ENCODE results near the gene LGMN. TPM values are rescaled to one million over a fixed set of nuclear protein-coding genes. Genes with fewer than 3 reads are reported as not detected.
"Not testable (repeated sequence)": the region's sequence is repeated elsewhere in the genome, so short reads cannot be mapped to it uniquely, and the experiment has no call there.

The LGMN gene
- total and polyA plus RNA-seq, 8 donors = 18.5 to 60.1 (median 33.0) TPM

DNA sequence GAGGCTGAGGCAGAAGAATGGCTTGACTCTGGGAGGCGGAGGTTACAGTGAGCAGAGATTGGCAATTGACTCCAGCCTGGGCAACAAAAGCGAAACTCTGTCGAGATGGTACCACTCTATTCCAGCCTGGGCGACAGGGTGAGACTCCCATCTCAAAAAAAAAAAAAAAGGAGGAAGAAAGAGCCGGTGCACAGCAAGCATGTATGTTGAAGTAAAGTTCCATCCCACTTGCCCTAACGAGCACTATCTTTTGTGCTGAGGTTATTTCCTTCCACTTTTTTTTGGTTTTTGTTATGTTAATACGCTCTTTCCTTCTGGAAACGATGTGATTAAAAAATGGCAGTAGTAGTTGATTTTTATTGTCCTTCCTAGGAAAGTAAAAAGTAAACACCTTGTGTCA is 26.1 kb upstream of the LGMN start:
- intact Hi-C loops (cut with DNase I) = no loop called here
- FAIRE-seq (no peak), ATAC-seq (no peak), DNase-seq (no peak)
- Histone ChIP-seq H3K27me3 (no peaks in the 10 kb centered on the region), H3K27ac (peak overlapping the region in 3 of 4 donors; percentile 4 to 69 (median 48)), H3K9me3 (no peaks in the 10 kb centered on the region), H3K36me3 (no peaks in the 10 kb centered on the region), H3K4me3 (no peak overlapping the region), H3K4me1 (peaks cover 0 to 5% (median 0%) of the 10 kb centered on the region in 3 donors)
- no peak for TF ChIP-seq CTCF (IDR thresholded peaks at IDR 0.05)
- WGBS, 2 donors = 92 to 93% methylated on average over 8 of the region's 8 CpGs

DNA sequence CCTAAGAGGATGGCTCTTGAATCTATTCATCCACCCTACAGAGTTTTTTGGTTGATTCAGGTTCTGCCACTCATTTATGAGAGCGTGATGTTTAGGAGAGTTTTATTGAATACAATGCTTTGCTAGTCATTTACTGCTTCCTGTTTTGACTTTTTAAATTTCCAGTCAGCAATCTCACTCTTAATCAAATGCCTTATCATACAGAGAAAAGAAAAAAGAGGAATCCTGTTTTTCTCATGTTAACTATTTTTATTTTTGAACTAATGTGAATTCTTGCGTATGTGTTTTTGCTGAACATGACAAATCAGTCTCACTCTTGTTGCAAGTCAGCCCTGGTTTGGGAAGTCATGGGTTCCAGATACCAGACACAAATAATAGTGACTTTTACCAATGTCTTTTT is 22.1 kb upstream of the LGMN start:
- Histone ChIP-seq H3K27ac (peak overlapping the region in 1 of 4 donors; percentile 30), H3K27me3 (no peaks in the 10 kb centered on the region), H3K9me3 (no peaks in the 10 kb centered on the region), H3K36me3 (no peaks in the 10 kb centered on the region), H3K4me3 (no peak overlapping the region), H3K4me1 (peaks cover 0 to under 1% (median 0%) of the 10 kb centered on the region in 3 donors)
- ATAC-seq (no peak), DNase-seq (no peak), FAIRE-seq (no peak)
- intact Hi-C loops (cut with DNase I) = no loop called here
- no peak for TF ChIP-seq CTCF (IDR thresholded peaks at IDR 0.05)
- 88 to 97% methylated on average over 2 of the region's 2 CpGs for WGBS, 2 donors

- FAIRE-seq (no peak), DNase-seq (no peak), ATAC-seq (no peak)
- Histone ChIP-seq H3K36me3 (no peaks in the 10 kb centered on the region), H3K27ac (peak overlapping the region in 1 of 4 donors; percentile 19), H3K4me3 (no peak overlapping the region), H3K4me1 (no peaks in the 10 kb centered on the region), H3K27me3 (no peaks in the 10 kb centered on the region), H3K9me3 (no peaks in the 10 kb centered on the region)
- intact Hi-C loops (cut with DNase I) = no loop called here
- TF ChIP-seq CTCF (IDR thresholded peaks at IDR 0.05) = no peak
- 93 to 94% methylated on average over 5 of the region's 5 CpGs for WGBS, 2 donors
These were observed 20.4 kb upstream of the LGMN start for GRCh38 chr14:92768795-92769194.

DNA sequence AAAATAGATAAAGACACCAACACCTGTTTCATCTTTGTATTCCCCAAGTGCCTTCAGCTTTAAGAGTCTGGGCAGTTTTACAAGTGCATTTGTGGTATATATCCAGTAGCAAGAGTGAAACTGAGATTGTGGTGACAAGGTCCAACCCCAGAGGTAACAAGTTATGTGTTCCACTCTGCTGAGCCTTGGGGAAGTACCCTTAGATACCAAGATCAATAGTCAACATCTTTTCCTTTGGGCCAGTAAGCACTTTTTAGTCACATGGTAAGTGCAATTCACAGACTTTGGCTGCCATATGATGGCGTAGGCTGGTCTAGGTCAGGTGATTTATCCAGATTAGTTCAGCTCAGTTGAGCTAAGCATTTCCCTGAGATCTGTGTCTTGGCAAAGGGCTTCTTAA is 19.8 kb upstream of the LGMN start:
- H3K4me1 ChIP-seq; H3K9me3 ChIP-seq; intact Hi-C loops (cut with DNase I); DNase-seq; H3K36me3 ChIP-seq; H3K27me3 ChIP-seq; H3K4me3 ChIP-seq: not testable (repeated sequence)
- WGBS, 2 donors = 56 to 86% methylated on average over 1 of the region's 1 CpG
- peak; percentile 66 for FAIRE-seq
- ATAC-seq = peak; percentile 46 to 80 (median 69)
- H3K27ac ChIP-seq = peak overlapping the region in 1 of 4 donors; percentile 25

DNA sequence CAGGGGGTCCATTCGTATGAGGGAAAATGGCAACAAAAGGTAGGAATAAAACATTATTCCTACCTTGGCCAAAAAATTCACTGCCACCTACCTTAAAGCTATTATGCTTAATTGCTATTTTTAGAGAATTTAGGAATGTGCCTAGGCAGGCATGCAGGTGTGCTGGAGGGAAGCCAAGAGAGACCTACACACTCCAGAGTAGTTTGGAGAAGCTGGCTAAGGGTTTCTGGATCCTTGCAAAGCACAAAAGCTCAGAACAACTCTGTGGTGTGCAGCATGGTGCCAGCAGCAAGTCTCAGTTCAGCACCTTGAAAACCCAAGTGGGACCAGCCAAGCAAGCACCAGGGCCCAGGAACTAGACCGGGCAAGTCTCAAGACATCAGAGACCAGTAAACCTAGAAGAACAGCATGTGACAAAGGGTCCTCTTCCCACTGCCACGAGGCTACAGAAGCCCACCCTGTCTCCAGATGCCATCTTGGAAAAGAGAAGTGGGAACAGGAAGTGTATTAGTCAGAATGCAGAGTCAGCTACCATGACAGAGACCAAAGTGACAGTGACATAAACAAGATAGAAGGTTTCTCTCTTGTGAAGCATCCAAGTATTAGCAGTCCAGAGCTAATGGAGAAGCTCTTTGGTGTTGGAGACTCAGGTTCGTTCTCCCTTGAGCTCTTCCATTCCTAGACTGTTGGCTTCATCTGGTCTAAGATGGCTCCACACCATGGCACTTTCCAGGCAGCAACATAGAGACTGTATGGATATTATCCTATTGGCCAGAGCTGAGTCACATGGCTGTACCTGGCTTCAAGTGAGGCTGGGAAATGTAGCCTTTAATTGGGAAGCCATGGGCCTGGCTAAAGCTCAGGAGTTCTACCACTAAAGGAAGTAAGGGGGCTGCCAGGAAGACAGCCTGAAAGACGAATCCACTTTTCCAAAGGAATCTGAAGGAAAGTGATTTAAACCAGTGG is 15.5 kb upstream of the LGMN start:
- H3K4me1 ChIP-seq; H3K9me3 ChIP-seq; H3K36me3 ChIP-seq; intact Hi-C loops (cut with DNase I); H3K27me3 ChIP-seq; H3K4me3 ChIP-seq; DNase-seq; FAIRE-seq; H3K27ac ChIP-seq: not testable (repeated sequence)
- peak in 2 of 4 donors; percentile 26 to 40 for ATAC-seq
- WGBS, 2 donors = 49 to 63% methylated on average over 3 of the region's 5 CpGs

- H3K27me3 ChIP-seq = no peaks in the 10 kb centered on the region
- H3K27ac ChIP-seq = no peak overlapping the region
- H3K9me3 ChIP-seq = no peaks in the 10 kb centered on the region
- DNase-seq = no peak
- H3K4me1 ChIP-seq = no peaks in the 10 kb centered on the region
- FAIRE-seq = no peak
- 76 to 85% methylated on average over 7 of the region's 7 CpGs for WGBS, 2 donors
- intact Hi-C loops (cut with DNase I) = no loop called here
- no peaks in the 10 kb centered on the region for H3K36me3 ChIP-seq
- no peak for TF ChIP-seq CTCF (IDR thresholded peaks at IDR 0.05)
- no peak for ATAC-seq
- no peak overlapping the region for H3K4me3 ChIP-seq
These were observed 12.0 kb upstream of the LGMN start for GRCh38 chr14:92760524-92760805.
